C4-2B (cell line): Measurements from ENCODE around the gene GALNT13.

Experiments used
- ZFX ChIP-seq: fragments of 450-650 bp; IDR thresholded peaks from 2 replicates; pipeline ENCODE4 v1.6.1; 2017
- TF ChIP-seq, protein P1 (sequence below): fragments of 450-650 bp; conservative IDR thresholded peaks from 2 replicates; pipeline ENCODE4 v1.5.1; 2017; ENCODE audit warnings: mild to moderate bottlenecking

- TF ChIP-seq, protein P1, sequence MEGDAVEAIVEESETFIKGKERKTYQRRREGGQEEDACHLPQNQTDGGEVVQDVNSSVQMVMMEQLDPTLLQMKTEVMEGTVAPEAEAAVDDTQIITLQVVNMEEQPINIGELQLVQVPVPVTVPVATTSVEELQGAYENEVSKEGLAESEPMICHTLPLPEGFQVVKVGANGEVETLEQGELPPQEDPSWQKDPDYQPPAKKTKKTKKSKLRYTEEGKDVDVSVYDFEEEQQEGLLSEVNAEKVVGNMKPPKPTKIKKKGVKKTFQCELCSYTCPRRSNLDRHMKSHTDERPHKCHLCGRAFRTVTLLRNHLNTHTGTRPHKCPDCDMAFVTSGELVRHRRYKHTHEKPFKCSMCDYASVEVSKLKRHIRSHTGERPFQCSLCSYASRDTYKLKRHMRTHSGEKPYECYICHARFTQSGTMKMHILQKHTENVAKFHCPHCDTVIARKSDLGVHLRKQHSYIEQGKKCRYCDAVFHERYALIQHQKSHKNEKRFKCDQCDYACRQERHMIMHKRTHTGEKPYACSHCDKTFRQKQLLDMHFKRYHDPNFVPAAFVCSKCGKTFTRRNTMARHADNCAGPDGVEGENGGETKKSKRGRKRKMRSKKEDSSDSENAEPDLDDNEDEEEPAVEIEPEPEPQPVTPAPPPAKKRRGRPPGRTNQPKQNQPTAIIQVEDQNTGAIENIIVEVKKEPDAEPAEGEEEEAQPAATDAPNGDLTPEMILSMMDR: no peak
- TF ChIP-seq ZFX: no peak
Measured at GRCh38 chr2:154490530-154490929, 618.8 kb downstream of the GALNT13 start.
